ENCODE data around the gene SERPINA9. TPM values are rescaled to one million over a fixed set of nuclear protein-coding genes. Genes with fewer than 3 reads are reported as not detected.
"Not testable (repeated sequence)": the region's sequence is repeated elsewhere in the genome, so short reads cannot be mapped to it uniquely, and the experiment has no call there.

Gene SERPINA9
- polyA plus RNA-seq, 3 donors, result not detected

- no peak for DNase-seq
Observed at GRCh38 chr14:94486883-94487282, 10.9 kb upstream of the SERPINA9 start.

DNA sequence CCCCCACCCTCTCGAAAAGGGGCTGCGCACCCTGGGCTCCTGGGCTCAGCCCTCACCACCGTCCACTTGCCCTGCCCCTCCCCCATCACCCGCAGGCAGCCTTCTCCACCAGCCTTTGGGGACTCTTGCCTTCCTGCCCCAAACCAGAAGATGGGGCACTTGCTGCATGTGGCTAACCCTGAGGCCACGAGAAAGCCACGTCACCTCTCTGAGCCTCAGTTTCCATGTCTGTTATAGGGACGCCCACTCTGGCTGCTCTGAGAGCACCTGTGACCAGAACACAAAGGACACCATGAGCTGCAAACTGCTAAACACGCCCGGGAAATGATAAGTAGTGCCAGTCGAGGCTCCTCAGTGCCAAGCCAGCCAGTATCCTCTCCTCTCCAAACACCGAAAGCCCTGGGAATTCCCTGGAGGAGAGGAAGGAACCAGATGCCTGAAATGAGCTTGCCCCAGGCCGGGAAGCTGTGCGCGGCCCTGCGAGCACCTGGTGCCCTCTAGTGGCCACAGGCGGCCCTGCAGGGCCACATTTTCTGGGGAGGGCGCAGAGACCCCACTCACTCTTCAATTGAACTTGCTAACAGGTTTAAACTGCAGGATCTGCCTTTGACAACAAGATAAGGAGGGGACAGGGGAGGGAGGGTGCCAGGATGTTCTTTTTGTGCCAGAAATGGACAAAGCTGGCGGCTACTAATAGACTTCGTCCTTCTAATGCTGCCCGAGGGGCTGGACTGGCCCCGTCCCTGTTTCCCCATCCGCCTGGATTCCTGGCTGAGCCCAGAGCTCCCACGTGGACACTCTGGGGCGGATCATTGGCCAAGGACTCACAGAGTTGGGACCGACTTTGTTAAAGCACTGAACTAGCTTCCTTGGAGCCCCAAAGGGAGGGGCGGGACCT is 10.2 kb upstream of the SERPINA9 start:
- peak; percentile 35 for DNase-seq

GRCh38 chr14:94484481-94484880 is 8.5 kb upstream of the SERPINA9 start:
- no peak for DNase-seq

GRCh38 chr14:94483729-94484275 is 7.8 kb upstream of the SERPINA9 start:
- DNase-seq, result no peak

DNA sequence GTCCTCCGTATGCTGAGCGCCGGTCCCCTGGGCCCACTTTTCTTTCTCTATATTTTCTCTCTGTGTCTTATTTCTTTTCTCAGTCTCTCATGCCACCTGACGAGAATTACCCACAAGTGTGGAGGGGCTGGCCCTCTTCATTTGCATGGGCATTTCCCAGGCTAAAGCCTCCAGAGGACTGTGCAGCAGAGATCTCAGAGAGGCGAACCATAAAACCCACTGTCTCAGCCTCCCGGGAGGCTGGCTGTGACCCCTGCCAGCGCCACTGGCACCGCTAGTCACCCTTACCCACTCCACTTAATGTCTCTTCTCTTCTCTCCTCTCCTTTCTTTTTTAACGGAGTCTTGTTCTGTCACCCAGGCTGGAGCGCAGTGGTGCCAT is 7.1 kb upstream of the SERPINA9 start:
- DNase-seq, result no peak

DNA sequence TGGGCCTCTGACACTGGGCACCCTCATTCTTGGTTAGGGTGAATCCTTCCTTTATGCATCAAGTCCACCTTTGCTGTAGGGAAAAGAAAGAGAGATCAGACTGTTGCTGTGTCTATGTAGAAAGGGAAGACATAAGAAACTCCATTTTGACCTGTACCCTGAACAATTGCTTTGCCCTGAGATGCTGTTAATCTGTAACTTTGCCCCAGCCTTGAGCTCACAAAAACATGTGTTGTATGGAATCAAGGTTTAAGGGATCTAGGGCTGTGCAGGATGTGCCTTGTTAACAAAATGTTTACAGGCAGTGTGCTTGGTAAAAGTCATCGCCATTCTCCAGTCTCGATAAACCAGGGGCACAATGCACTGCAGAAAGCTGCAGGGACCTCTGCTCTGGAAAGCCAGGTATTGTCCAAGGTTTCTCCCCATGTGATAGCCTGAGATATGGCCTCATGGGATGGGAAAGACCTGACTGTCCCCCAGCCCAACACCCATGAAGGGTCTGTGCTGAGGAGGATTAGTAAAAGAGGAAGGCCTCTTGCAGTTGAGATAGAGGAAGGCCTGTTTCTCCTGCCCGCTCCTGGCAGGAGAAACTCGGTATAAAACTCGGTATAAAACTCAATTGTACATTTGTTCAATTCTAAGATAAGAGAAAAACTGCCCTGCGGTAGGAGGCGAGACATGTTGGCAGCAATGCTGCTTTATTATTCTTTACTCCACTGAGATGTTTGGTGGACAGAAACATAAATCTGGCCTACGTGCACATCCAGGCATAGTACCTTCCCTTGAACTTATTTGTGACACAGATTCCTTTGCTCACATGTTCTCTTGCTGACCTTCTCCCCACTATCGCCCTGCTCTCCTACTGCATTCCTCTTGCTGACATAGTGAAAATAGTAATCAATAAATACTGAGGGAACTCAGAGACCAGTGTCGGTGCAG is 6.4 kb upstream of the SERPINA9 start:
- not testable (repeated sequence) for DNase-seq

- no peak for DNase-seq
Observed at GRCh38 chr14:94481468-94482131, 5.6 kb upstream of the SERPINA9 start.

GRCh38 chr14:94480809-94481208 is 4.8 kb upstream of the SERPINA9 start:
- DNase-seq, result peak; percentile 28

DNA sequence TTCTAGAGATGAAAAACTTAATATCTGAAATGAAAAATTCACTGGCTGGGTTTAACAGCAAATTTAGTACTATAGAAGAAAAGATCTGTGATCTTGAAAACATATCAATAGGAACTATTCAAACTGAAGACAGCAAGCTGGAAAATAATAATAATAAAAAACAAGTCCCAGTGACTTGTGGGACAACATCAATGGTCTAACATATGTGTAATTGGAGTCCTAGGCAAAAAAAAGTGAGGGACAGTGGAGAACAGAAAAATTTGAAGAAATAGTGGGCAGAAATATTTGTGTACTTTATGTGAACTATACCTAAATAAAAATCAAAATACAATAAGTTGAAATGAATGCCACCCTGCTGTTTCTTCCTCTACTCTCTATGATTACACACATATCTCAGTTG is 2.4 kb upstream of the SERPINA9 start:
- DNase-seq, result no peak

DNA sequence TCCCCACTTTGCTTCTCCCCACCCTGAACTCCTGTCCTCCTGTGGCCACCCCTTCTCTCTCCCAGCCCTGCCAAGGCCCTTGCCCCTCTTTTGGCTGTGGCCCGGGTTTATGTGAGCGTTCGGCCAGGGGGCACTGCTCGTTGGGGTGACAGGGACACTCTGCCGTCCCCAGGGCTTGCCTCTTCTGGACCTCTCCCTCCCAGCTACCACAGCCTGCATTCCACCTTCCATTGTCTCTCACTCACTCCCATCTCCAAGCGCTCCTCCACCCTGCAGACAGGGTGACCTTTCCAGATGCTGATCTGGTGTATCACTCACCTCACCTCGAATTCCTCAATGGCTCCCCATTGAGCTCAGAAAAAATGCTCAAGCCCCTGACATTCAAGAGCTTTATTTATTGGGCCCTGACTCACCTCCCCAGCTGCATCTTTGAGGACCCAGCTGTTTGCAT is 1.4 kb downstream of the SERPINA9 start:
- no peak for DNase-seq

- no peak for DNase-seq
Observed at GRCh38 chr14:94473666-94474410, 2.2 kb downstream of the SERPINA9 start.

DNA sequence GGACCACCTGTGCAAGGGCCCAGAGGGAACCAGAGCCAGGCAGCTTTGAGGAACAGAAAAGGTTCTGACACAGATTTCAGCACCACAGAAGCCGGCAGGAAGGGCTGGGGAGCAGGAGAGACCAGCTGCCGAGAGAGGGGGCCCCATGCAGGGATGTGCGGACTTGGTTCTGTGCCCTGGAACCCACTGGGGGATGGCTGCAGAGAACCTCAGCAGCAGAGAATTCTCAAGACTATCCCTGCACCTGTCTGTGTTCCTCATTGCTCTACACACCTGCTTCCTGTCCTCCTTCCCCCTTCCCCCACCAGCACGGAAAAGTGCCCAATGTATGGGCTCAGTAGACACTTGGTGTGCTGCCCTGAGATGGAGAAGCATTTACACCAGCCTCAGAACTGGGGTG is 3.2 kb downstream of the SERPINA9 start:
- DNase-seq, result no peak

DNA sequence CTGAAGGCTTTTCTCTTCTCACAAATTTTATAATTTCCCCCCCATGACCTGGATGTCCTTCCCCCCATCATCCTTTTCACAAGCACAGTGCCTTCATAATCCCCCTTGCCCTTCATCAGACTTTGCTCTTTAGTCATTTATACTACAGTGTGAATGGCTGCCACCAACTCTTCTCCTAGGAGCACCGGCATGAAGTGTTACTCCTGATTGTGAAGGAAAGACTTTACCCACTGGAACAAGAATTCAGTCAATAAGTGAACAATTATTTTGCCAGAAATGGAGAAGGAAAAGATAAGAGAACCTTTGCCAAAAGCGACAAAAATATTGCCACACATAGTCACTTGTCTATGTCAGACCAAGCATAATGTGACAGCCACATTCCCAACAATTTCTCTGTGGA is 5.0 kb downstream of the SERPINA9 start:
- DNase-seq, result no peak

- DNase-seq, result no peak
Observed at GRCh38 chr14:94470311-94470710, 5.7 kb downstream of the SERPINA9 start.

GRCh38 chr14:94469261-94469660 is 6.7 kb downstream of the SERPINA9 start:
- no peak for DNase-seq

- DNase-seq, result no peak
Observed at GRCh38 chr14:94467728-94468520, 8.1 kb downstream of the SERPINA9 start.

DNA sequence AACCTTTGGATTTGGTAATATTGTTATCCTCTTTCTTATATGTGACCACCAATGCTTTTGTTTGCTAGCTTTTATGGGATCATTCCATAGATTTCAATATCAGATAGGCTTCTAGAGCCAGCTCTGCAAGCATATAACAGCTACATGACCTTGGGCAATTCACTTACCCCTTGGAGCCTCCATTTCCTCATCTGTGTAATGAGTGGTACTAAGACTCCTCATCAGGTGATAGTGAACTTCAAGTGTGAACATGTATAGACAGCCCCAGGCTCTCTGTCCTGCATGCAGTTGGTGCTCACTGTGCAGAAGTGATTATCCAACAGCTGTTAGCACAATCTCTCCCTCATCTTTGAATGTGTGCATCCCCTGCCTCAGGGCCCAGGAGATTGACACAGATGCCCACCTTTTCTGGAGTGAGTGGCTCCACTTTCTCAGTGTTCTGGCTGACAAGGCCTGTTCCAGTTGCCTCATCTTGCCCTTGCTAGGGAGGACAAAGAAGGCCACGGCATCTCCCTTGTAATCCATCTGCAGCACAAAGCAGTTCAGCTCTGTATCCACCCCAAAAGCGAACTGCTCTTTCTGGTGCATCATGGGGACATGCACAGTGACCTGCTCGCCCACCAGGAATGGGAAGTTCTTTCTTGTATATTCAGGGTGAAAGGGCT is 9.2 kb downstream of the SERPINA9 start:
- DNase-seq, result no peak

DNA sequence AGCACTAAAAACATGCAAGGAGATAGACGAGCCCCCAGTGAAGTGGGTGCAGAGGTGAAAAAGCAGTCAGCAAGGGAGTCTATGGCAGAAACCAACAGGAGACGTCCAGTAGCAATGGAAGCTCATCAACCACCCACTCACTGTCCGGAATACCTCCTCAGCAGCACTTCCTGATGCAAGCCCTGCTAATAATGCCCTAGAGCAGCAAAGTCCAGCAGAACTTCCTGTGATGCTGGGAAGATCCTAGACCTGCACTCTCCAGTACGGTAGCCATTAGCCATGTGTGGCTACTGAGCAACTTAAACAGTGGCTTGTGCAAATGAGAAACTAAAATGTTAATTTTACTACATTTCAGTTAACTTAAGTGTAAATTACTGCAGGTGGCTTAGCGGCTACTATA is 11.0 kb downstream of the SERPINA9 start:
- DNase-seq, result no peak

DNA sequence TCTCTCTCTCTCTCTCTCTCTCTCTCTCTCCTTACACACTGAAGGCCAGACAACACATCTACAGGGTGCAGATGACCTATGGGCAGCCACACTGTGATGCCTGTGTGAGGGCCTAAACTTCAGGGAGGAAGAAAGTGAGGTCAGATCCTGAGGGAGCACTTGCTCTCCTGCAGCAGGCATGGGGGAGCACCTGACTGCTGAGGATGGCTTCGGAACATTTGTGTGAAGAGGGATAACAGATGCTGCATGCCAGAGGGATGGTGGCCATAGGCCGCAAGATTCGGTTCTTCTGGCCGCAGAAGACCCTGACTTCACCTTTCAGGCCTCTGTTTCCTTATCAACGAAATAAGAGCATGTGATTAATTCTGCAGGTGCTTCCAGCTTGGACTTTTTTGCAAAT is 11.7 kb downstream of the SERPINA9 start:
- no peak for DNase-seq

All from renal pelvis (tissue), 4 donors.